Suprapubic skin (tissue), 3 donors: ENCODE data around the gene CHD2.

Experiments used
- CTCF ChIP-seq, 2 donors: fragments of 200-600 bp in 1 of 2; fragments of 450-650 bp in 1 of 2; sonication (generic) in 1 of 2; IDR thresholded peaks; one replicate each; pipeline ENCODE4 v1.5.1; 2016 to 2019; ENCODE audit warnings: antibody characterized with exemption in 2 of 2, mild to moderate bottlenecking in 1 of 2, moderate library complexity in 1 of 2
- POLR2AphosphoS5 ChIP-seq, 3 donors: sonication (generic); formaldehyde crosslinking; IDR thresholded peaks; one replicate each; pipeline ENCODE4 v1.6.1; 2017; ENCODE audit warnings: antibody characterized with exemption in 3 of 3

GRCh38 chr15:93070132-93070531, 170.0 kb downstream of the CHD2 start:
- TF ChIP-seq CTCF (IDR thresholded peaks at IDR 0.05) (no peak), POLR2AphosphoS5 (IDR thresholded peaks at IDR 0.05) (no peak)
